Activated CD4-positive, alpha-beta memory T cell treated with anti-CD3 and anti-CD28 coated beads for 36 hours (primary cell): ENCODE measurements around the gene ASAH2. TPM values are rescaled to one million over a fixed set of nuclear protein-coding genes. Genes with fewer than 3 reads are reported as not detected.
"Not testable (repeated sequence)": the region's sequence is repeated elsewhere in the genome, so short reads cannot be mapped to it uniquely, and the experiment has no call there.

ENCODE experiments used
- CTCF ChIA-PET: fragments of 350-600 bp; sonication (Branson Sonifier 250); formaldehyde crosslinking; loops from one replicate; lab custom pipeline; 2021; ENCODE audit warnings: antibody characterized with exemption, inconsistent platforms; lab: Charles Lee
- POLR2A ChIA-PET: fragments of 350-600 bp; sonication (Branson Sonifier 250); formaldehyde crosslinking; loops from one replicate; lab custom pipeline; 2021; ENCODE audit warnings: antibody characterized with exemption; lab: Charles Lee
- DNase-seq: peaks from one replicate; pipeline ENCODE4 v3.0.0-alpha.2; 2020
- H3K27ac Mint-ChIP-seq: one replicate; pipeline ENCODE4 v1.8.0; 2021; ENCODE audit warnings: mixed read lengths
- H3K27me3 Mint-ChIP-seq: one replicate; pipeline ENCODE4 v1.8.0; 2021; ENCODE audit warnings: mixed read lengths
- H3K36me3 Mint-ChIP-seq: one replicate; pipeline ENCODE4 v1.8.0; 2021; ENCODE audit warnings: mixed read lengths
- H3K4me1 Mint-ChIP-seq: one replicate; pipeline ENCODE4 v1.8.0; 2021; ENCODE audit warnings: low read depth, mixed read lengths
- H3K4me3 Mint-ChIP-seq: one replicate; pipeline ENCODE4 v1.8.0; 2021; ENCODE audit warnings: mild to moderate bottlenecking, mixed read lengths
- H3K9me3 Mint-ChIP-seq: one replicate; pipeline ENCODE4 v1.8.0; 2021; ENCODE audit warnings: mixed read lengths
- intact Hi-C: fragments of 100-400 bp; cut with micrococcal nuclease; formaldehyde crosslinking; loops from one replicate; pipeline ENCODE4 v1.15.1; 2023
- total RNA-seq, 2 experiments: library from RNA; stranded (reverse); gene quantifications; one replicate each; pipeline ENCODE4 v1.2.3, GENCODE V29; 2021

Gene ASAH2
- total RNA-seq, 2 experiments from 2014 or later = 3.0 to 3.3 TPM

DNA sequence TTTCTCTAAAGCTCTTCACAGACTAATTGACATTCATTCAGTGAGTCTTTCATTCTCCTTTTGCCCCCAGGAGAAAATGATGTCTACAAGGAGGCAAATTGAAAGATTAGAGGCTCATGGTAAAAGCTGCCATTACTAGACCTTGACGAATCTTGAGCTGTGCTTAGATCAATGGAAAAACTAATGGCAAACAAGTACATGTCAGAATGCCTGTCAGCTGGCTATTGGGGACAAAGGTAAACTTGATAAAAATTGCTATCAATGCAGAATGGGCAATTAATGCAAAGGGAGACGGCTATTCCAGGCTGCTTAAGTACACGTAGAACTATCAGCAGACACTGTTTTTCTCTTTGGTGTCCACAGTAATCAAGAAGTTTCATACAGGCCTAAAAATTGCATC lies 3.3 kb downstream of the ASAH2 start:
- Mint-ChIP-seq H3K36me3 (no peaks in the 10 kb centered on the region), H3K4me3 (no peak overlapping the region), H3K27ac (no peak overlapping the region), H3K4me1 (no peaks in the 10 kb centered on the region), H3K27me3 (peaks cover 21% of the 10 kb centered on the region), H3K9me3 (no peaks in the 10 kb centered on the region)
- POLR2A ChIA-PET = no interaction called here
- DNase-seq = no peak
- intact Hi-C loops = no loop called here
- CTCF ChIA-PET = no interaction called here

- intact Hi-C loops = no loop called here
- Mint-ChIP-seq H3K4me3 (no peak overlapping the region), H3K36me3 (no peaks in the 10 kb centered on the region), H3K4me1 (no peaks in the 10 kb centered on the region), H3K27me3 (peaks cover 26% of the 10 kb centered on the region), H3K27ac (no peak overlapping the region), H3K9me3 (no peaks in the 10 kb centered on the region)
- CTCF ChIA-PET = interaction anchor here (0.7 kb wide), 1 partner anchor 21 kb away, joined by 3 read pairs; no protein-coding TSS in a partner anchor
- DNase-seq = no peak
- POLR2A ChIA-PET = no interaction called here
Measured at GRCh38 chr10:50244201-50244600, 7.1 kb downstream of the ASAH2 start.

DNA sequence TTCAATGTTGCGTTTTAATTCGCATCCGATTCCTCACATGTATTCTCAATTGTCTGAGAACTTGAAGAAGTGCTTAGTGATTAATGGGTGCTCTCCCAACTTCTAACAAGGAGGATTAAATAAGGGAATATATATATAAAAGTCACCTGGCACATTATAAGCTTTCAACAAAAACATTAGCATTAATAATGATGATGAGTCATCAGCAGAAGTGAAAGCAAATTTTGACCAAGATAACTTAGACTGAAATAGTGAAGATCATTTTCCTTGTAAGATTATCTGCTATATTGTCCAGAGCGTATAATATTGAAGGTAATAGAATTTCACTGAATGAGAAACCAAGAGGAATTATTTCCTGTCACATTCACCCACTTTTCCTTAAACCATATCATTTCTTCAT lies 8.5 kb downstream of the ASAH2 start:
- intact Hi-C loops = no loop called here
- no peaks in the 10 kb centered on the region for H3K9me3 Mint-ChIP-seq
- H3K4me1 Mint-ChIP-seq = no peaks in the 10 kb centered on the region
- no peak for DNase-seq
- H3K27ac Mint-ChIP-seq = no peak overlapping the region
- H3K36me3 Mint-ChIP-seq = no peaks in the 10 kb centered on the region
- CTCF ChIA-PET = interaction anchor here (1.0 kb wide), 1 partner anchor 33 kb away, joined by 3 read pairs; no protein-coding TSS in a partner anchor
- POLR2A ChIA-PET = no interaction called here
- H3K4me3 Mint-ChIP-seq = no peak overlapping the region
- H3K27me3 Mint-ChIP-seq = peaks cover 23% of the 10 kb centered on the region

- POLR2A ChIA-PET, DNase-seq, intact Hi-C loops, H3K27ac Mint-ChIP-seq, H3K36me3 Mint-ChIP-seq, H3K4me1 Mint-ChIP-seq, H3K9me3 Mint-ChIP-seq, H3K4me3 Mint-ChIP-seq: not testable (repeated sequence)
- H3K27me3 Mint-ChIP-seq = peaks cover 23% of the 10 kb centered on the region
- CTCF ChIA-PET = interaction anchor here (1.0 kb wide), 1 partner anchor 18 kb away, joined by 4 read pairs; no protein-coding TSS in a partner anchor
Measured at GRCh38 chr10:50241478-50241877, 9.8 kb downstream of the ASAH2 start.

DNA sequence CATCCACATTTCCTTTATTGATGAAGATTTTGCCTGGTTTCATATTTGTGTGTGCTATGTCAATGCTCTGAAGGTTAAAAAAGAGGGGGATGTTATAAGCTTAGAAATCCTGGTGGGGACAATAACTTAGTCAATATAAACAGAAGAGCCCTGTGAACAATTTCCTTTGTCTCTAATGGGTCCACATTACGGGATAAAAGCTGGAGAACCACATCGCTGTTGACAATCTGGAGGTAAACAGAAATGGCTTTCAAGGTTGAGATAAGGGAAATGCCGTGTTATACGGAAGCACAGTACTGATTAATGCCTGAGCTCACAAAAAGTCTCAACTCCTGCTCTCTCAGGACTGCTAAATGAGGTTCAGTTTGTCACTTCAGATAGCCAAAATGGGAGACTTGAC lies 16.8 kb downstream of the ASAH2 start:
- Mint-ChIP-seq H3K36me3 (no peaks in the 10 kb centered on the region), H3K4me1 (no peaks in the 10 kb centered on the region), H3K27me3 (peaks cover 22% of the 10 kb centered on the region), H3K27ac (no peak overlapping the region), H3K4me3 (no peak overlapping the region), H3K9me3 (no peaks in the 10 kb centered on the region)
- DNase-seq = no peak
- intact Hi-C loops = no loop called here
- CTCF ChIA-PET = no interaction called here
- POLR2A ChIA-PET = no interaction called here

GRCh38 chr10:50232261-50232639 lies 19.1 kb downstream of the ASAH2 start:
- H3K4me1 Mint-ChIP-seq = no peaks in the 10 kb centered on the region
- no peaks in the 10 kb centered on the region for H3K36me3 Mint-ChIP-seq
- H3K4me3 Mint-ChIP-seq = no peak overlapping the region
- intact Hi-C loops = no loop called here
- ChIA-PET CTCF (no interaction called here), POLR2A (no interaction called here)
- H3K9me3 Mint-ChIP-seq = no peaks in the 10 kb centered on the region
- no peak for DNase-seq
- no peak overlapping the region for H3K27ac Mint-ChIP-seq
- peaks cover 25% of the 10 kb centered on the region for H3K27me3 Mint-ChIP-seq

DNA sequence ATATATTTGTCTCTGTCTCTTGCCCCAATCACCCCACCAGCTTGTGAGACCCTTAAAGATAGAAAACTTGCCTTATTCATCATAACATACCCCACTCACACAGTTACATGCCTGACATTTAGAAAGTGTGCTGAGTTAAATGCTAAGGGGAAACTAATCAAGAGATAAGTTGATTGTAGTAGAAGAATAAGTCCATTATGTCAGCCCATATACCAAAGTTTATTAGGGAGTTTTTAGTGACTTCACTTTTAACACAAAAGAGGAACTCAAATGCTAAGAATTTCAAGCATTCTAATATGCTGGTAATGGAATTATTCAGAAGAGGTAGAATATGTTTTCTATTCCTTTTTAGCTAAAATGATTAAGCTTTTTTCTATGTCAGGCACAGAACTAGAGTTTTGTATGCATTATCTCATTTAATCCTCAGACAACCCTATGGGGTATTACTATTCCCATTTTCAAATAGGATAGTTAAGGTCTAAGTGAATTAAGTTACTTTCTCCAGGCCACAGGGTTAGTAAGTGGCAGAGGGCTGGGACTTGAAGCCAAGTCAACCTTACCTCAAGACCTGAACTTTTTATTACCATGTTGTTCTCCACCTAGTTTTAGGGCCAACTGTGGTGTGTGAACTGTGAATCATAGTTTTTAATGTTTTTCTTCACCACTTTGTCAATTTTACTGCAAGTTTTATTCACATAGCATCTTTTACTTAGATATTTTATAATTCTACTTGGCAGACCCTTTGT lies 19.6 kb downstream of the ASAH2 start:
- H3K27ac Mint-ChIP-seq = no peak overlapping the region
- ChIA-PET CTCF (no interaction called here), POLR2A (no interaction called here)
- H3K4me3 Mint-ChIP-seq = no peak overlapping the region
- no peaks in the 10 kb centered on the region for H3K36me3 Mint-ChIP-seq
- peaks cover 25% of the 10 kb centered on the region for H3K27me3 Mint-ChIP-seq
- no peak for DNase-seq
- no peaks in the 10 kb centered on the region for H3K9me3 Mint-ChIP-seq
- H3K4me1 Mint-ChIP-seq = no peaks in the 10 kb centered on the region
- intact Hi-C loops = no loop called here

- Mint-ChIP-seq H3K36me3 (no peaks in the 10 kb centered on the region), H3K9me3 (no peaks in the 10 kb centered on the region), H3K4me1 (peaks cover 2% of the 10 kb centered on the region), H3K27ac (no peak overlapping the region), H3K4me3 (no peak overlapping the region), H3K27me3 (peaks cover 19% of the 10 kb centered on the region)
- DNase-seq = no peak
- POLR2A ChIA-PET = no interaction called here
- CTCF ChIA-PET = no interaction called here
- intact Hi-C loops = no loop called here
Measured at GRCh38 chr10:50229460-50229859, 21.9 kb downstream of the ASAH2 start.

DNA sequence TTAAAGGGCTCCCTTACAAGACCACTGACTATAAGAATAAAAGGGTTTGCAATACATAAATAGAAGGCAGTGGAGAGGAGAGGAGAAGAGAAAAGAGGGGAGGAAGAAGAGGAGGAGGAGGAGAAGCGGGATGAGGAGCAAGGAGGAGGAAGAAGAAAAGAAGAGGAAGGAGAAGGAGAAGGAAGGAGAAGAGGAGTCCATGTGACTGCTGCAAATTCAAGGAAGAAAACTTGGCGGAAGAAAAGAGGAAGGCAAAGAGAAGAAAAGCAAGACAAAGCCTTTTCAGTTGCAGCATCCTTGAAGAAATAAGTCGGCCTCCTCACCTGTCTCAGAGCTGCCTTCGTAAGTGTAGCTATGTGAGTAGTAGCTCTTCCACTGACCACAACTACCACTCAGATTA lies 22.6 kb downstream of the ASAH2 start:
- DNase-seq = no peak
- Mint-ChIP-seq H3K27ac (no peak overlapping the region), H3K4me3 (no peak overlapping the region), H3K27me3 (peaks cover 18% of the 10 kb centered on the region), H3K4me1 (peaks cover 3% of the 10 kb centered on the region), H3K9me3 (no peaks in the 10 kb centered on the region), H3K36me3 (no peaks in the 10 kb centered on the region)
- intact Hi-C loops = no loop called here
- POLR2A ChIA-PET = no interaction called here
- CTCF ChIA-PET = no interaction called here

DNA sequence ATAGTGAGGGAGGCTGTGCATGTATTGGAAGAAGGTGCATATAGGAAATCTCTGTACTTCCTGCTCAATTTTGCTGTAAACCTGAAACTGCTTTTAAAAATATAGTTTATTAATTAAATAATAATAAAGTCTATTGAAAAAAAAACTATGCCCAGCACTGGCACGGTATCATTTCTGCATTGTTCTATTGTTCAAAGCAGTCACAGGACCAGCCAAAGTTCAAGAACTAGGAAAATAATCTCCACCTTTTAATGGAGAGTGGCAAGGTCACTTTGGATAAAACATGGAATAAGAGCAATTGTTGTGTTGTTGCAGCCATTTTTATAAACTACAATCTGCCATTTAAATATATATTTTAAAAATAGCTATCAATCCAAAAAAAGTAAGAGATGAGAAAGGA lies 24.7 kb downstream of the ASAH2 start:
- Mint-ChIP-seq H3K27me3 (peaks cover 18% of the 10 kb centered on the region), H3K36me3 (no peaks in the 10 kb centered on the region), H3K4me1 (peaks cover 3% of the 10 kb centered on the region), H3K9me3 (no peaks in the 10 kb centered on the region), H3K4me3 (no peak overlapping the region), H3K27ac (no peak overlapping the region)
- DNase-seq = no peak
- POLR2A ChIA-PET = no interaction called here
- intact Hi-C loops = no loop called here
- CTCF ChIA-PET = no interaction called here

DNA sequence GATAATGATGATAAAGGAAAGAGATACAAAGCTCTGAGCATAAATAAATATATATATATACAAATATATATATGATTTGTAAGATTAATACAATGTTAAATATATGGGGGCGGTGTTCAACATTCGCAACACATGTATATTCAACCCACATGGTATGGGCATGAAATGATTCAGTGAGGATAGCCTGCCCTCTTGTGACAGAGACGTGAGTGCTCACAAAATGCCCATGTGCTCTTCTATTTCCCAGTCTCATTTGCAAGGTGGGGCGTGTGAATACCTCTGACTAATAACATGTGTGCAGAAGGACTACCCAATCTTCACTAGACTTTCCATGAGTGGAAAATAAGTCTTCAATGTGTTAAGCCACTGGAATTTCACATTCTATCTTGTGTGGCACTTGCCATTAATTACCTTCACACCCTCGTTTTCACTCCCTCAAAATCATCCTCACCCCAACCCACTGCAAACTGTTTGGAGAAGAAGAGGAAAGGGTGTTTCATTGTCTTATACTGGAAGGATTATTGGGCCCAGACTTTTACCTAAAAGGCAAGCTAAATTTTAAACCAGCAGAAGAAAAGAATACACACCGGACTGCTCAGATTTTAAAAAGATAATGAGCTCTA lies 26.9 kb downstream of the ASAH2 start:
- Mint-ChIP-seq H3K4me3 (no peak overlapping the region), H3K27ac (no peak overlapping the region), H3K4me1 (peaks cover 3% of the 10 kb centered on the region), H3K36me3 (no peaks in the 10 kb centered on the region), H3K27me3 (peaks cover 14% of the 10 kb centered on the region), H3K9me3 (peaks cover 3% of the 10 kb centered on the region)
- ChIA-PET CTCF (interaction anchor here (1.0 to 1.7 kb wide), 8 partner anchors 12 to 631 kb away, joined by 3 to 9 read pairs (median 4); no protein-coding TSS in a partner anchor), POLR2A (no interaction called here)
- peak; percentile 39 for DNase-seq
- intact Hi-C loops = loop anchor here (1.0 kb wide), 1 partner anchor 631 kb away; no protein-coding TSS in a partner anchor

DNA sequence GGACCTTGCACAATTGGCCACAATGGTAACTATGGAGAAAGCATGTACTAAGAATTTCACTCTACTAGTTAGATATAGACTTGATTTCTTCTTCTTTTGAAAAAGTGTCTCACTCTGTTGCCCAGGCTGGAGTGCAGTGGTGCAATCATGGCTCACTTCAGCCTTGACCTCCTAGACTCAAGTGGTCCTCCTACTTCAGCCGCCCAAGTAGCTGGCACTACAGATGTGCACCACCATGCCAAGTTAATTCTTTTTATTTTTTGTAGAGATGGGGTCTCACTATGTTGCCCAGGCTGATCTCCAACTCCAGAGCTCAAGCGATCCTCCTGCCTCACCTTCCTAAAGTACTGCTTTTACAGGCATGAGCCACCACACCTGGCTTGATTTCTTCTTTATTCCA lies 29.1 kb downstream of the ASAH2 start:
- Mint-ChIP-seq H3K36me3 (no peaks in the 10 kb centered on the region), H3K9me3 (peaks cover 3% of the 10 kb centered on the region), H3K4me3 (no peak overlapping the region), H3K27ac (no peak overlapping the region), H3K4me1 (peaks cover 3% of the 10 kb centered on the region), H3K27me3 (peaks cover 10% of the 10 kb centered on the region)
- ChIA-PET CTCF (no interaction called here), POLR2A (no interaction called here)
- intact Hi-C loops = no loop called here
- DNase-seq = no peak

DNA sequence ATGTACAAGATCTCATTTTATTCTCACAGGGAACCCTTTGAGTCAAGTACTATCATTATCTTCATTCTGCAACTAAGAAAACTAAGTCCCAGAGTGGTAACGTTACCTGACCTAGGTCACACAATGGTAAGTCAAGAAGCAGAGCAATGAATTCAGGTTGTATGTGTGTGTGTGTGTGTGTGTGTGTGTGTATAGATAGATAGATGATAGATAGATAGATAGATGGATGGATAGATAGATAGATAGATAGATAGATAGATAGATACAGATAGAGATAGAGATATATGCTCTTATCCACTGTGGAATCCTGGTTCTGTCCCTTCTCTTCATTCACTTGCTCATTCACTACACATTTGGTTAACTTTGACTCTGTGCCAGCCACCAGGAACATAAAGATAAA lies 29.8 kb downstream of the ASAH2 start:
- Mint-ChIP-seq H3K4me3 (no peak overlapping the region), H3K36me3 (no peaks in the 10 kb centered on the region), H3K27ac (no peak overlapping the region), H3K9me3 (peaks cover 3% of the 10 kb centered on the region), H3K27me3 (peaks cover 10% of the 10 kb centered on the region), H3K4me1 (peaks cover 3% of the 10 kb centered on the region)
- ChIA-PET CTCF (no interaction called here), POLR2A (no interaction called here)
- intact Hi-C loops = no loop called here
- DNase-seq = no peak
